ENCODE results near the gene APOL3. TPM values are rescaled to one million over a fixed set of nuclear protein-coding genes. Genes with fewer than 3 reads are reported as not detected.

The APOL3 gene
- total RNA-seq, 1 donor: 13.8 TPM

GRCh38 chr22:36131907-36132306 lies 28.6 kb downstream of the APOL3 start:
- Histone ChIP-seq H3K27me3 (ENCODE audit: insufficient read depth, low read length) (peaks cover 30% of the 10 kb centered on the region), H3K4me2 (ENCODE audit: insufficient read depth, low read length) (no peak overlapping the region), H4K20me1 (ENCODE audit: insufficient read depth, low read length) (no peaks in the 10 kb centered on the region)

GRCh38 chr22:36129486-36130388 lies 30.8 kb downstream of the APOL3 start:
- Histone ChIP-seq H4K20me1 (ENCODE audit: insufficient read depth, low read length) (no peaks in the 10 kb centered on the region), H3K27ac (ENCODE audit: low read depth, low read length) (no peak overlapping the region), H3K4me2 (ENCODE audit: insufficient read depth, low read length) (no peak overlapping the region), H3K27me3 (ENCODE audit: insufficient read depth, low read length) (peaks cover 32% of the 10 kb centered on the region), H2AFZ (ENCODE audit: low read length) (no peak overlapping the region), H3K4me3 (ENCODE audit: insufficient read depth, low read length) (no peak overlapping the region), H3K4me1 (ENCODE audit: insufficient read depth, low read length) (no peaks in the 10 kb centered on the region), H3K36me3 (ENCODE audit: insufficient read depth, low read length) (no peaks in the 10 kb centered on the region), H3K79me2 (ENCODE audit: insufficient read depth, low read length) (no peaks in the 10 kb centered on the region), H3K9me3 (ENCODE audit: low read depth, low read length) (no peaks in the 10 kb centered on the region)
- DNase-seq (ENCODE audit: insufficient read length, low spot score, missing footprints): peak; percentile 50
- no peak for TF ChIP-seq CTCF (IDR thresholded peaks at IDR 0.05; ENCODE audit: extremely low read depth, low read depth, low read length)

More at GRCh38 chr22:36131907-36132306, 28.6 kb downstream of the APOL3 start:
- peaks cover 7% of the 10 kb centered on the region for H3K4me1 ChIP-seq (ENCODE audit: insufficient read depth, low read length)
- DNase-seq (ENCODE audit: insufficient read length, low spot score, missing footprints): no peak
- H3K36me3 ChIP-seq (ENCODE audit: insufficient read depth, low read length): no peaks in the 10 kb centered on the region
- H3K4me3 ChIP-seq (ENCODE audit: insufficient read depth, low read length): no peak overlapping the region
- no peaks in the 10 kb centered on the region for H3K79me2 ChIP-seq (ENCODE audit: insufficient read depth, low read length)
- H2AFZ ChIP-seq (ENCODE audit: low read length): no peak overlapping the region
- TF ChIP-seq CTCF (IDR thresholded peaks at IDR 0.05; ENCODE audit: extremely low read depth, low read depth, low read length): no peak
- no peaks in the 10 kb centered on the region for H3K9me3 ChIP-seq (ENCODE audit: low read depth, low read length)
- H3K27ac ChIP-seq (ENCODE audit: low read depth, low read length): no peak overlapping the region

GRCh38 chr22:36129071-36129470 lies 31.5 kb downstream of the APOL3 start:
- no peak overlapping the region for H2AFZ ChIP-seq (ENCODE audit: low read length)
- H3K4me3 ChIP-seq (ENCODE audit: insufficient read depth, low read length): no peak overlapping the region
- no peak for TF ChIP-seq CTCF (IDR thresholded peaks at IDR 0.05; ENCODE audit: extremely low read depth, low read depth, low read length)
- H3K9me3 ChIP-seq (ENCODE audit: low read depth, low read length): no peaks in the 10 kb centered on the region
- DNase-seq (ENCODE audit: insufficient read length, low spot score, missing footprints): no peak
- H3K36me3 ChIP-seq (ENCODE audit: insufficient read depth, low read length): no peaks in the 10 kb centered on the region
- H3K27me3 ChIP-seq (ENCODE audit: insufficient read depth, low read length): peaks cover 32% of the 10 kb centered on the region
- H3K4me2 ChIP-seq (ENCODE audit: insufficient read depth, low read length): no peak overlapping the region
- H3K27ac ChIP-seq (ENCODE audit: low read depth, low read length): no peak overlapping the region
- no peaks in the 10 kb centered on the region for H3K79me2 ChIP-seq (ENCODE audit: insufficient read depth, low read length)
- H4K20me1 ChIP-seq (ENCODE audit: insufficient read depth, low read length): no peaks in the 10 kb centered on the region
- H3K4me1 ChIP-seq (ENCODE audit: insufficient read depth, low read length): no peaks in the 10 kb centered on the region

- peaks cover 3% of the 10 kb centered on the region for H3K4me1 ChIP-seq (ENCODE audit: insufficient read depth, low read length)
- no peaks in the 10 kb centered on the region for H4K20me1 ChIP-seq (ENCODE audit: insufficient read depth, low read length)
- H3K4me2 ChIP-seq (ENCODE audit: insufficient read depth, low read length): no peak overlapping the region
- TF ChIP-seq CTCF (IDR thresholded peaks at IDR 0.05; ENCODE audit: extremely low read depth, low read depth, low read length): no peak
- no peak for DNase-seq (ENCODE audit: insufficient read length, low spot score, missing footprints)
- H3K79me2 ChIP-seq (ENCODE audit: insufficient read depth, low read length): no peaks in the 10 kb centered on the region
- H3K27ac ChIP-seq (ENCODE audit: low read depth, low read length): no peak overlapping the region
- peaks cover 18% of the 10 kb centered on the region for H3K27me3 ChIP-seq (ENCODE audit: insufficient read depth, low read length)
- H2AFZ ChIP-seq (ENCODE audit: low read length): no peak overlapping the region
- H3K4me3 ChIP-seq (ENCODE audit: insufficient read depth, low read length): no peak overlapping the region
- H3K36me3 ChIP-seq (ENCODE audit: insufficient read depth, low read length): no peaks in the 10 kb centered on the region
- no peaks in the 10 kb centered on the region for H3K9me3 ChIP-seq (ENCODE audit: low read depth, low read length)
Measured at GRCh38 chr22:36125994-36126531, 34.5 kb downstream of the APOL3 start.
